ENCODE measurements around the gene RAD51B.

GRCh38 chr14:68495101-68496039 lies 675.8 kb downstream of the RAD51B start:
- TF ChIP-seq, protein P1, sequence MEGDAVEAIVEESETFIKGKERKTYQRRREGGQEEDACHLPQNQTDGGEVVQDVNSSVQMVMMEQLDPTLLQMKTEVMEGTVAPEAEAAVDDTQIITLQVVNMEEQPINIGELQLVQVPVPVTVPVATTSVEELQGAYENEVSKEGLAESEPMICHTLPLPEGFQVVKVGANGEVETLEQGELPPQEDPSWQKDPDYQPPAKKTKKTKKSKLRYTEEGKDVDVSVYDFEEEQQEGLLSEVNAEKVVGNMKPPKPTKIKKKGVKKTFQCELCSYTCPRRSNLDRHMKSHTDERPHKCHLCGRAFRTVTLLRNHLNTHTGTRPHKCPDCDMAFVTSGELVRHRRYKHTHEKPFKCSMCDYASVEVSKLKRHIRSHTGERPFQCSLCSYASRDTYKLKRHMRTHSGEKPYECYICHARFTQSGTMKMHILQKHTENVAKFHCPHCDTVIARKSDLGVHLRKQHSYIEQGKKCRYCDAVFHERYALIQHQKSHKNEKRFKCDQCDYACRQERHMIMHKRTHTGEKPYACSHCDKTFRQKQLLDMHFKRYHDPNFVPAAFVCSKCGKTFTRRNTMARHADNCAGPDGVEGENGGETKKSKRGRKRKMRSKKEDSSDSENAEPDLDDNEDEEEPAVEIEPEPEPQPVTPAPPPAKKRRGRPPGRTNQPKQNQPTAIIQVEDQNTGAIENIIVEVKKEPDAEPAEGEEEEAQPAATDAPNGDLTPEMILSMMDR (IDR thresholded peaks at IDR 0.05): no peak
- TF ChIP-seq POLR2A (IDR thresholded peaks at IDR 0.05): no peak

Data from vagina (tissue), 2 donors.